Measurements from ENCODE around the gene PIEZO2.
A peak's percentile ranks its signal among the peaks of the same experiment; 100 is the strongest.
"Not testable (repeated sequence)": the region's sequence is repeated elsewhere in the genome, so short reads cannot be mapped to it uniquely, and the experiment has no call there.

PIEZO2 gene

DNA sequence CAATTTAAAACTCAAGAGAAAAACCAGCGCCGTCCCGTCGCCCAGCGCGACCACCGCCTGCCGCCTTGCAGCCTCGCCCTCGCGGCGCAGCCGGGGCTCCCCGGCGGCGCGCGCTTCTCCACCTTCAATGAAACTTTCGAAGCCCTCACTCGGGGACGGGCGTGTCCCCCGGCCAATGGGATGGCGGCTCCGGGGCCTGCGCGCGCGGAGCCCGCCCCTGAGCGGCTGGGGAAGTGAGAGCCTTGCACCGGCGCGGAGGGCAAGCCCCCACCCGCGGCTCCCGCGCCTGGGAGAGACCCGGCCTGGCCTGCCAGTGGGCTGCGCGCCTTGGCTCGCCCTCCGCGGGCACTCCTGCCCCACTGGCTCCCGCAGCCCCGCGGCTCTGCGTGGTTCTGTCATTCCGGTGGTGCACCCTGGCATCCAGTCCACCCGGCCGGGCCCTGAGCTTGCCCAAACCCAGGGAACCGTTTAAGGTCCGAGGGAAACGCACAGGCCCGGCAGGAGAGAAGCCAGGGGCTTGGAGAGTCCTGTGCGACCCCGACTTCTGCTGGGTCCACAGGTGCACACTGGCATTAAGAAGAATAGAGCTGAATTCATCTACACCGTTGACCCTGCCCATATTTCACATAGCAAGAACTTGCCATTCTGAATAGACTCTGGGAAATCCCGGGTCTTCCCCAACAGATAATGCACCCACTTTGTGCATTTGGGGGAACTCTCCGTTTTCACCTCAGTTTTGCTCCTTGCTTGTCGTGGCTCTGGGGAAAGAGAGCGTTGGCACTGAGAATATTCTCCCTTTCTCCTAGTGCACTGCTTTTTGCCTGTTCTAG lies at the start of gene PIEZO2:
Gene PIEZO2, minus strand, starts transcription at position 129 of the 830 bp plus-strand sequence. CDS start 981 bp downstream, outside the sequence.
- DNase-seq, result peak; percentile 78

DNA sequence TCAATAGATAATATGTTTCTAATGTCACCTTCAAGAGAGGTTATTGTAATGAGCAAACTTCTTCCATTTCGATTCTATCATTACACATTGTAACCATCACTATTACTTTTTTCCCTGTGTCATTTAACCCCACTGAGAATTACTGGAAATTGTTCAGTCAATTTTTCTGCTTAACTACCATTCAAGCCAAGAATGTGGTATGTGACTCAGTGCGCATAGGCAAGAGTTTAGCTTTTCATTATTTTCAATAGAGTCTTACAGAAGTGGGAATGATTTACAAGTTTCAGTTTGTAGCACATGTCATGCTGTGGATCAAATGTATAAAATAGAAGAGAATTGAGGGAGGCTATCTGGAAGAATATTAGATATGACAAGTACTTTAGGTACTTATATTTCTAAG lies 34.3 kb upstream of the PIEZO2 start:
- peak; percentile 35 for DNase-seq

DNA sequence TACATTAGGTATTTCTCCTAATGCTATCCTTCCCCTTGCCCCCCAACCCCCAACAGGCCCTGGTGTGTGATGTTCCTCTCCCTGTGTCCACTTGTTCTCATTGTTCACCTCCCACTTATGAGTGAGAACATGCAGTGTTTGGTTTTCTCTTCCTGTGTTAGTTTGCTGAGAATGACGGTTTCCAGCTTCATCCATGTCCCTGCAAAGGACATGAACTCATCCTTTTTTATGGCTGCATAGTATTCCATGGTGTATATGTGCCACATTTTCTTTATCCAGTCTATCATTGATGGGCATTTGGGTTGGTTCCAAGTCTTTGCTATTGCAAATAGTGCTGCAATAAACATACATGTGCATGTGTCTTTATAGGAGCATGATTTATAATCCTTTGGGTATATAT lies 32.3 kb upstream of the PIEZO2 start:
- not testable (repeated sequence) for DNase-seq

DNA sequence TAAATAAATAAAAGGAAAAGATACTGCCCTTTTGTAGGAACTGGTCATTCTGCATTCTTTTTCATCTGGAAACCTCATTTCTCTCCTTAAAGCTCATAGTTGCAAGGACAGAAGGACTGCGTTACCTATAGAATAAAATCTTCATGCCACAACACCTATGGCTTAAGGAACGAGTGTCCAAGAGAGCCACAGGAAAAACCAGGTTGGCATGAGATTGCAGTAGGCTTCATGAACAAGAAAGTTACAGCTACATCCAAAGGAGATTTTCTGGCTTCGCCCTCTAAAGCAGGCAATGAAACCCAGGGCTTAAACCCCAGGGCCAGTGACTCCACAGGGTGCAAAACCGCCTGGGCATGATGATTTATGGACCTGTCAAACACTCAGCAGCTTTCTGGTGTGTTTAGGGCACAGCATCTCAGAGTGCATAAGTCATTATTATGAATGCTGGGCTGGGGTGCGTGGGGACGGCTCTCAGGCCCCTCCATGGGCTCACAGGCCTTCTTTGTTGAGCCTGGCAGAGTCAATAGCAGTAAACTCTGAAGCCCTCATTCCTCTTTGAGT lies 30.7 kb upstream of the PIEZO2 start:
- no peak for DNase-seq

DNA sequence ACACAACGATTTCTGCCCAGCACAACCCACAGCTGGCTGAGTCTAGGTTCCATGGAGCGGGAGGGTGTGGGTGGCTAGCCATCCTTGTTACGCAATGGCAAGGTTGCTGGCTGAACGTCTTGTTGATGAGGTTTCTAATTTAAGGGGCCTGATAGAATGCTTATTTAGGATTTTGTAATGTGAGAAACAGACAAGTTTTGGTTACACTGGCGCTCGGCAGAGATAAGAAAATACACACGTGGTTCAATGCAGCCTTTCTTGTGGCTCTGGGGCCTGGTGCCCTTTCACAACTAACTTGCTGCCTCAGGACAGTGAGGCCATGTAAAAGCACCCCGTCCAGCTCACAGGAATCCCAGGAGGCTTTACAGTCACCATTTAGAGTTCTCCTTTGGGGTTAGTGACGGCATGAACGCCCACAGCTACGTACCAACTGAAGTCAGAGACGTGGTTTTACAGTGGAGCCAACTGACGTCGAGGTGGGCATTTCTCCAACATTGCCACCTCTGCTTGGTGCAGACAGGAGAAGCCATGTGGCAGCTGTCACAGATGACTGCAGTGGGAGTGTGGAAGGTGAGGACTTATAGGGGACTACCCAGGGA lies 29.7 kb upstream of the PIEZO2 start:
- peak; percentile 27 for DNase-seq

DNA sequence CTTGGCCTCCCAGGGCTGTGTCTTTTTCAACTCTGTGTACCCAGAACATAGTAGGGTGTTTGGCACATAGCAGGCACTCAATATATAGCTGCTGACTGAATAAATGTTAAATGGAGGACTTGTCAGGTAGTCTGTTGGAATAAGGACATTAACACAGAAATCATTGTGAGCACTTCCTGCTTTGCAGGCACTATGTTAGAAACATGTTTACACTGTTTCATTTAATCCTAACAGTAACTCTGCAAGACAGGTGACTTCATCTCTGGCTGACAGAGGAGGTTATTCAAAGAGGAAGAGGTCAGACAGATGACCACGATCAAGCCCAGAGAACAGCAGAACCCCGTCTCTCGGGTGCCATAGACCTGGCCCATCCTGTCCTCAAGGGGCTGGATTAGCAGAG lies 28.0 kb upstream of the PIEZO2 start:
- no peak for DNase-seq

- peak; percentile 79 for DNase-seq
Measured at GRCh38 chr18:11176481-11176881, 27.1 kb upstream of the PIEZO2 start.

GRCh38 chr18:11175266-11175979 lies 26.1 kb upstream of the PIEZO2 start:
- peak; percentile 88 for DNase-seq

GRCh38 chr18:11174179-11174578 lies 24.8 kb upstream of the PIEZO2 start:
- DNase-seq, result not testable (repeated sequence)

DNA sequence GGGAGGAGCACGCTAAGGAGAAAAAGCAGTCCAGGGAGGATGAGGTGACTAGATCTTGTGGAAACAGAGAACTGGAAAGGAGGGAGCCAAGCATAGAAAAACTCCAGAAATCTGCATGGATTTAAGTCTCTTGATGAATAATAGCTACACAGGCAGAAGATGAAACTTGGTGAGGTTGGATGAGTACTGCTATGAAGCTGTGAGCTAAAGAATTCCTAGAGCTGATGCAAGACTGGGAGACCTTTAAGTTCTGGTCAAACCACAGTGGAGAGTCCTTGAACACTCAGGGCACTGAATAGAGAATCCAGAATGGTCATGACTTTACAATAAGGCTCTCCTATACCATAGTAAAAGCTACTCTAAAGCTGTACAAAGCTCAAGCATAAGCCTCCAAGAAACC lies 18.4 kb upstream of the PIEZO2 start:
- DNase-seq, result peak; percentile 68

DNA sequence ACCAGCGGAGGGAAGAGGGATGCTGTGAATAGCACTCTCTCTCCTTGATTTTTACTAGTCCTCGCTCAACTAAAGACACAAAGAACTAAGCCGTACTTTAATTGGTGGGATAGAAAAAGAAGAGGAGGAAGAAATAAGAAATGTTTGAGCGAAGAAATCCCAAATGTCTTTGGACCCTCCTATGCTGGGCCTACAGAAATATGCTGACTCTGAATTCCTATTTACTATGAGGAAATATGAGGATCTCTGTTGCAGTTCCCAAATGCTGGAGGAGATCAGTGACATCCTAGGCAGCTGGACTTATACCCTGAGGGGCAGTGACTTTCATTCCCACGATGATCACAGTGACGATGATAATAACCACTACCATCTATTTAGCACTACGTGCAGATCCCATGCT lies 16.6 kb upstream of the PIEZO2 start:
- DNase-seq, result no peak

GRCh38 chr18:11165138-11165537 lies 15.8 kb upstream of the PIEZO2 start:
- no peak for DNase-seq

GRCh38 chr18:11163665-11164064 lies 14.3 kb upstream of the PIEZO2 start:
- no peak for DNase-seq

DNA sequence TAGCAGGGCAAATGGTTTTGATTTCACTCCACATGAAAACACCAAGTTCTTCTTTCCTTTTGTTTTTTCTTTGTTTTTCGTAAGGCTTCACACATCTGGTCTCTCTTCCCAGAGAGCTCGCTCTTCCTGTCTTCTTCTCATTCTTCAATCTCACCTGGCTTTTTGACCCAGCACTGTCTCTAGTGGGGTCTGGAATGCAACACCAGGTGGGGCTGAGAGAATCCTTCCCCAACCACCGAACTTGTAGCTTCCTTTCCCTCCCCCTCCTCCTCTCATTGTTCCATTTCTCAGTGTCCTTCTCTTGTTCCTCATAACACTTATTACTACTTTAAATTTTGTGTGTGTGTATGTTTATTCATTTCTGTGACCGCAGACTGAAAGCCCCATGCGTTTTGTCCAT lies 13.5 kb upstream of the PIEZO2 start:
- no peak for DNase-seq

GRCh38 chr18:11162462-11162861 lies 13.1 kb upstream of the PIEZO2 start:
- DNase-seq, result no peak

DNA sequence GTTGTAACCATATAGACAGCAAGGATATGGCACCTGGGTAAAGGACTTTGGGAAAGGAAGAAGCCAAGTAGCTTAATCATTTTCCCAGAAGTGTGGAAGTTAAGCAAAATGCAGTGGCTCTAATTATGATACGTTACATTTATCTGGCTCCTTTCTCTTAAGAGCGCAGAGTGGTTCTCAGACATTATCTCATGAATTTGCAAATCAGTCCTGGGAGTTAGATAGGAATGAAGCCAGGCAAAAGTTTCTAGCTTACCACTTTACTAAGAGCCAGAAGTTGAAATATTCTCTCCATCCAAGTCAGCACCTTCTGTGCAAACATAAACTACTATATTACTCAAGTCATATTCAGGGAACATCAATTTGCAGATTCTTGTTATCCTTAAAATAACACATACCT lies 10.9 kb upstream of the PIEZO2 start:
- DNase-seq, result no peak

GRCh38 chr18:11159844-11160243 lies 10.5 kb upstream of the PIEZO2 start:
- no peak for DNase-seq

DNA sequence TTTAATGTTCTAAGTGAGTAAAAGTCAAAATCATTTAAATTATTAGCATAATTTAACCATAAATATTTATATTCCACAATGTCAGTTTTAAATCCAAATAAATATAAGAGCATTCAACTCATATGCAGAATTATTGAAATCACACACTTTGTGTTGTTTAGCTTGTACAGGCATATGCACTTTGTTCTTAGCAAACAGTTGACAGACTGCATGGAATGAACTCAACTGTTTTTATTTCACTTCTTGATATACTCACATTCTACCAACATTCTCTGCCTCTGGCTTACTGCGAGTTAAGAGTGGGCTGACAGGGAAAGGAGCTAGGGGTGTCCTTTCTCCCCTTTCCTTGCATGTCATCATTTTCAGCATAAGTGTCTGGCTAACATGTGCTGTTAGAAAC lies 7.6 kb upstream of the PIEZO2 start:
- no peak for DNase-seq

- DNase-seq, result no peak
Measured at GRCh38 chr18:11155034-11155759, 5.8 kb upstream of the PIEZO2 start.

DNA sequence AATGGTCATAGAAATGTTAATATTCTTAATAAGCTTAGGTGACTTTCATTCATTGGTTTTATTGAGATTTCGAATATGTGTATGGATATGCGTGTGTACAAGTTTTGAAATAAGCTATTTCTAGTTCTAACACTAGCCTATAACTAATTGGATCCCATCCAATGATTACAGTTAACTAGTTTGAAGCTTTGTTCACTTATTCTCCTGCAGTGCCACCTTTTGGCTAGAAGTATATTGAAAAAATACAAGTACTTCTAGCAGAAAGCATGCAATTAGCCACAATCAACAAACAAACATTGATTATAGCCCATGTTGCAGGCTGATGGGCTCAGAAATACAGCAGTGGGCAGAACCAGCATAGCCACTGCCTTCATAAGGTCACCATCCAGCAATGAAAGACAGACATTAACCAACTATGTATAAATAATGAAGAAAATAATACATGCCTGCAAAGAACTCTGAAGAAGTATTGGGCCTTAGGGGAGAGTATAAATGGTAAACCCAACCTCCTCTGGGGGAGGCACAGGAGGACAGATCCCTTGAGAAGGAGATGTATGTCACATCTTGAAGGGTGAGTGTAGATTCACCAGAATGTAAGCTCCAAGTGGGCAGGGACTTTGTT lies 5.1 kb upstream of the PIEZO2 start:
- DNase-seq, result peak; percentile 66

GRCh38 chr18:11153097-11153496 lies 3.7 kb upstream of the PIEZO2 start:
- no peak for DNase-seq

DNA sequence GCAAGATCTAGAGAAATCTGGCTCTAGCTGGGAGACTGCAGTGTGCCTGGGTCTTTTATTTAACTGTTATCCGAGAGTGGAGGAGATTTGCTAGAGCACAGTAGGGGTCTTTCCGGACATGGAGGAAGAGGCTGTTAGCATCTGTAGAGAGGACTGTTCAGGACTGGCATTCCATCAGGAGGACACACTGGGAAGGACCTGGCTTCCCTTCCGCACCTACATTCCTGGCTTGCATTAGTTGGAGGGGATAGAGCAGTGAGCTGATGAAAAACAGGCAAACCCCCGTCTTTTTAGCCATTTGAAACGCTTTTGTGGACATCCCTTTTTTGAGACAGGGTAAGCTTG lies 874 bp upstream of the PIEZO2 start:
- DNase-seq, result no peak
